Type B pancreatic cell (in vitro differentiated cells): ENCODE results near the gene SAMD5. TPM values are rescaled to one million over a fixed set of nuclear protein-coding genes. Genes with fewer than 3 reads are reported as not detected.

ENCODE experiments used
- DNase-seq: peaks from one replicate; pipeline ENCODE4 v3.0.0; 2021; ENCODE audit warnings: mixed read lengths; ENCODE audit not compliant: unreplicated experiment; ENCODE audit errors: extremely low spot score
- H3K27ac Mint-ChIP-seq: 2 replicates; pipeline ENCODE4 v1.8.0; 2021; ENCODE audit warnings: mild to moderate bottlenecking, mixed read lengths
- H3K27me3 Mint-ChIP-seq: 2 replicates; pipeline ENCODE4 v1.8.0; 2021; ENCODE audit warnings: mixed read lengths
- H3K36me3 Mint-ChIP-seq: 2 replicates; pipeline ENCODE4 v1.8.0; 2021; ENCODE audit warnings: mixed read lengths
- H3K4me1 Mint-ChIP-seq: one replicate; pipeline ENCODE4 v1.8.0; 2021; ENCODE audit warnings: mixed read lengths; ENCODE audit not compliant: unreplicated experiment
- H3K4me3 Mint-ChIP-seq: 2 replicates; pipeline ENCODE4 v1.8.0; 2021; ENCODE audit warnings: mild to moderate bottlenecking, mixed read lengths
- H3K9me3 Mint-ChIP-seq: 2 replicates; pipeline ENCODE4 v1.8.0; 2021; ENCODE audit warnings: mixed read lengths
- CTCF ChIP-seq: fragments of 200-600 bp; sonication (generic); conservative IDR thresholded peaks from 2 replicates; pipeline ENCODE4 v1.5.0; 2021; ENCODE audit warnings: antibody characterized with exemption, mild to moderate bottlenecking
- total RNA-seq: library from RNA; stranded (reverse); gene quantifications from 2 replicates; pipeline ENCODE4 v1.2.1, GENCODE V29; 2021; ENCODE audit warnings: low replicate concordance

SAMD5 gene
- total RNA-seq, 1 donor from 2014 or later, result 11.5 TPM

- TF ChIP-seq CTCF, result no peak
- Mint-ChIP-seq H3K9me3 (no peaks in the 10 kb centered on the region), H3K4me3 (no peak overlapping the region), H3K4me1 (no peaks in the 10 kb centered on the region), H3K27ac (no peak overlapping the region), H3K36me3 (peaks cover 3% of the 10 kb centered on the region), H3K27me3 (no peaks in the 10 kb centered on the region)
- DNase-seq, result no peak
Measured at GRCh38 chr6:147615659-147616456, 107.4 kb downstream of the SAMD5 start.

GRCh38 chr6:147617366-147617765, 108.9 kb downstream of the SAMD5 start:
- no peak overlapping the region for H3K27ac Mint-ChIP-seq
- no peaks in the 10 kb centered on the region for H3K4me1 Mint-ChIP-seq
- no peak for DNase-seq
- H3K9me3 Mint-ChIP-seq, result no peaks in the 10 kb centered on the region
- no peak for TF ChIP-seq CTCF
- no peak overlapping the region for H3K4me3 Mint-ChIP-seq
- no peaks in the 10 kb centered on the region for H3K27me3 Mint-ChIP-seq
- no peaks in the 10 kb centered on the region for H3K36me3 Mint-ChIP-seq

GRCh38 chr6:147618457-147618856, 110.0 kb downstream of the SAMD5 start:
- Mint-ChIP-seq H3K36me3 (peaks cover 1% of the 10 kb centered on the region), H3K27ac (no peak overlapping the region), H3K27me3 (no peaks in the 10 kb centered on the region), H3K9me3 (no peaks in the 10 kb centered on the region), H3K4me1 (no peaks in the 10 kb centered on the region), H3K4me3 (no peak overlapping the region)
- no peak for DNase-seq
- no peak for TF ChIP-seq CTCF

- no peaks in the 10 kb centered on the region for H3K4me1 Mint-ChIP-seq
- no peaks in the 10 kb centered on the region for H3K27me3 Mint-ChIP-seq
- no peak for DNase-seq
- no peak for TF ChIP-seq CTCF
- H3K36me3 Mint-ChIP-seq, result peaks cover 3% of the 10 kb centered on the region
- no peak overlapping the region for H3K4me3 Mint-ChIP-seq
- H3K27ac Mint-ChIP-seq, result no peak overlapping the region
- H3K9me3 Mint-ChIP-seq, result no peaks in the 10 kb centered on the region
Measured at GRCh38 chr6:147618927-147619326, 110.4 kb downstream of the SAMD5 start.
